ENCODE data around the gene OPA3. TPM values are rescaled to one million over a fixed set of nuclear protein-coding genes. Genes with fewer than 3 reads are reported as not detected.

Gene OPA3
- total and polyA plus RNA-seq, 2 donors from 2014 or later, result 8.1 to 19.1 TPM

DNA sequence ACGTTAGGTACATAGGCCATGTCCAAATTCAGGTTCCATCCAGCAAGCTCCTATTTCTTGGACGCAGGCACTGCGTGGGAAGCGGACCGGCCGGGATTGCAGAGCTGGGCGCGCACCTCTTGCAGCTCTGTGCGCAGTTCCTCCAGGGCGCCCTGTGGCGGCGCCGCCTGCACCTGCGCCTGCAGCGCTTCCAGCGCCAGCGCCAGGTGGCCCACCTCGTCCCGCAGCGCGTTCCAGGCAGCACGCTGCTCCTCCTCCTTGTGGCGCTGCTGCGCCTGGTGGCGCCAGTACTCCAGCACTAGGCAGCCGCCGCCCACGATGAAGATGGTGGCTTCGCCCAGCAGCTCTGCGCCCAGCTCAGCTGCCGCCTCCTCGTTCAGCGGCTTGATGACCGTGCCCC is 31.1 kb downstream of the OPA3 start:
- peak in 4 of 5 donors; percentile 75 to 85 (median 78) for DNase-seq
- H3K4me1 ChIP-seq (ENCODE audit: control insufficient read depth in 2 of 3, insufficient read depth in 2 of 3, low read depth in 1 of 3, low read length in 3 of 3), result peaks cover 0 to 5% (median 0%) of the 10 kb centered on the region in 3 donors
- FAIRE-seq, result no peak
- no peaks in the 10 kb centered on the region for H3K9me3 ChIP-seq (ENCODE audit: control insufficient read depth in 2 of 3, insufficient read depth in 1 of 3, low read length in 3 of 3)
- TF ChIP-seq, protein P1, sequence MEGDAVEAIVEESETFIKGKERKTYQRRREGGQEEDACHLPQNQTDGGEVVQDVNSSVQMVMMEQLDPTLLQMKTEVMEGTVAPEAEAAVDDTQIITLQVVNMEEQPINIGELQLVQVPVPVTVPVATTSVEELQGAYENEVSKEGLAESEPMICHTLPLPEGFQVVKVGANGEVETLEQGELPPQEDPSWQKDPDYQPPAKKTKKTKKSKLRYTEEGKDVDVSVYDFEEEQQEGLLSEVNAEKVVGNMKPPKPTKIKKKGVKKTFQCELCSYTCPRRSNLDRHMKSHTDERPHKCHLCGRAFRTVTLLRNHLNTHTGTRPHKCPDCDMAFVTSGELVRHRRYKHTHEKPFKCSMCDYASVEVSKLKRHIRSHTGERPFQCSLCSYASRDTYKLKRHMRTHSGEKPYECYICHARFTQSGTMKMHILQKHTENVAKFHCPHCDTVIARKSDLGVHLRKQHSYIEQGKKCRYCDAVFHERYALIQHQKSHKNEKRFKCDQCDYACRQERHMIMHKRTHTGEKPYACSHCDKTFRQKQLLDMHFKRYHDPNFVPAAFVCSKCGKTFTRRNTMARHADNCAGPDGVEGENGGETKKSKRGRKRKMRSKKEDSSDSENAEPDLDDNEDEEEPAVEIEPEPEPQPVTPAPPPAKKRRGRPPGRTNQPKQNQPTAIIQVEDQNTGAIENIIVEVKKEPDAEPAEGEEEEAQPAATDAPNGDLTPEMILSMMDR (IDR thresholded peaks at IDR 0.05; ENCODE audit: borderline replicate concordance, extremely low read depth, insufficient read depth), result no peak
- intact Hi-C loops (cut with DNase I), result no loop called here
- no peaks in the 10 kb centered on the region for H3K27me3 ChIP-seq (ENCODE audit: control insufficient read depth, insufficient read depth, low read length)
- no peak overlapping the region for H3K9ac ChIP-seq (ENCODE audit: low read length in 3 of 3)
- no peak overlapping the region for H3K4me3 ChIP-seq (ENCODE audit: low read length in 3 of 3)
- no peak overlapping the region for H3K27ac ChIP-seq (ENCODE audit: low read depth in 2 of 2, low read length in 2 of 2)
- peaks cover 0 to 2% (median 0%) of the 10 kb centered on the region in 3 donors for H3K36me3 ChIP-seq (ENCODE audit: control insufficient read depth in 2 of 3, insufficient read depth in 3 of 3, low read length in 3 of 3)

DNA sequence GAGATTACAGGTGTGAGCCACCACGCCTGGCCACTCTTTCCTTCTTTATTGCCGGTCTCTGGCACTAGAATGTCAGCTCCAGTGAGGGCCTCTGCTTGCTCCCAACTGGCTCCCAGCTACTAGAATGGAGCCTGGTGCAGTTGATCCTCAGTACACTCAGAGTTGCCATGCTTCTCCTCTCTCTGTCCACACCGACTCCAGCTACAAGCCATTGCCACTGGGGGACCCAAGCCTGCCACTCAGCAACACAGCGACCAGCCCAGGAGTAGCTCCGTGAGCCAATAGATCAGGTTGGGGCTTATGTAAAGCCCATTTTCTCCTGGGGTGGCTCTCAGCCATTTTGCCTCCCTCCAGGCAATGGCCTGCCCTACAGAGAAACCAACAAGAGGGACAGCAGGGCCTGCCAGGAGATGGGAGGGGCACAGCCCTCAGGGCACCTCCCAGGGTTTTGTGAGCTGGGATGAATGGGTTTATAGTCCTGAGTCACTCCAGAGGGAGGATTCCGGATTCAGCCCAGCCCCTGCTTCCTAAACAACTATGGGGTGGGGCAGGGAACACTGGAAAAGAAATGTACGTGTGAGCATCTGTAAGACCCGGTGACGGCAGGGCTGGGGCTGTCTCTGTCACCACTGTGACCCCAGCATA is 36.5 kb downstream of the OPA3 start:
- DNase-seq (peak in 1 of 5 donors; percentile 79), FAIRE-seq (no peak)
- Histone ChIP-seq H3K9me3 (ENCODE audit: control insufficient read depth in 2 of 3, insufficient read depth in 1 of 3, low read length in 3 of 3) (no peaks in the 10 kb centered on the region), H3K4me1 (ENCODE audit: control insufficient read depth in 2 of 3, insufficient read depth in 2 of 3, low read depth in 1 of 3, low read length in 3 of 3) (peaks cover 0 to 5% (median 0%) of the 10 kb centered on the region in 3 donors), H3K36me3 (ENCODE audit: control insufficient read depth in 2 of 3, insufficient read depth in 3 of 3, low read length in 3 of 3) (peaks cover 0 to 2% (median 0%) of the 10 kb centered on the region in 3 donors), H3K9ac (ENCODE audit: low read length in 3 of 3) (no peak overlapping the region), H3K27ac (ENCODE audit: low read depth in 2 of 2, low read length in 2 of 2) (no peak overlapping the region), H3K4me3 (ENCODE audit: low read length in 3 of 3) (no peak overlapping the region), H3K27me3 (ENCODE audit: control insufficient read depth, insufficient read depth, low read length) (no peaks in the 10 kb centered on the region)
- intact Hi-C loops (cut with DNase I), result no loop called here
- TF ChIP-seq, protein P1 (IDR thresholded peaks at IDR 0.05; ENCODE audit: borderline replicate concordance, extremely low read depth, insufficient read depth), result no peak

DNA sequence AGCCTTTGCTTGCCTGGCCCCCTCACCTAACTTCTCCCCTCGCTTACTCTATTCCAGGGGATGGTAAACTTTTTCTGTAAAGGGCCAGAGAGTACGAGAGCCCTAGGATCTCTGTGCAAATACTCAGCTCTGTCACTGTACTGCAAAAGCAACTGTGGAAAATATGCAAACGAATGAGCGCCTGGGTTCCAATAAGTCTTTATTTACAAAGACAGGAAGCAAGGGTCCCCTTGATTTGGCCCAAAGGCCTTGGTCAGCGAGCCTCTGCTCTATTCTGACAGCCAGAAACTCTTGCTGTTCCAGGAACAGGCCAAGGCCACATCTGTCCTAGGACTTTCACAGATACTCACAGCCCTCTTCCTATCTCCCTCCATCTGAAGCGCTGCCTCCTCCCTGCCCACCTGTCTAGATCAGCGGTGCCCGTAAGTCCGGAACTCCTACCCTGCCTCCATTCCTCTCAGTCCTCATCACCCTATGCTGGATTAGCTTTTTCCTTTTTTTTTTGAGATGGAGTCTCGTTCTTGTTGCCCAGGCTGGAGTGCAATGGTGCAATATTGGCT is 37.3 kb downstream of the OPA3 start:
- FAIRE-seq, result no peak
- Histone ChIP-seq H3K9me3 (ENCODE audit: control insufficient read depth in 2 of 3, insufficient read depth in 1 of 3, low read length in 3 of 3) (no peaks in the 10 kb centered on the region), H3K4me1 (ENCODE audit: control insufficient read depth in 2 of 3, insufficient read depth in 2 of 3, low read depth in 1 of 3, low read length in 3 of 3) (peaks cover 0 to 5% (median 0%) of the 10 kb centered on the region in 3 donors), H3K27ac (ENCODE audit: low read depth in 2 of 2, low read length in 2 of 2) (no peak overlapping the region), H3K4me3 (ENCODE audit: low read length in 3 of 3) (no peak overlapping the region), H3K36me3 (ENCODE audit: control insufficient read depth in 2 of 3, insufficient read depth in 3 of 3, low read length in 3 of 3) (no peaks in the 10 kb centered on the region), H3K27me3 (ENCODE audit: control insufficient read depth, insufficient read depth, low read length) (no peaks in the 10 kb centered on the region), H3K9ac (ENCODE audit: low read length in 3 of 3) (no peak overlapping the region)
- intact Hi-C loops (cut with DNase I), result no loop called here
- TF ChIP-seq, protein P1 (IDR thresholded peaks at IDR 0.05; ENCODE audit: borderline replicate concordance, extremely low read depth, insufficient read depth), result no peak
- no peak for DNase-seq
